ENCODE data around the gene SLC13A2. TPM values are rescaled to one million over a fixed set of nuclear protein-coding genes. Genes with fewer than 3 reads are reported as not detected.

Gene SLC13A2
- total RNA-seq, 1 experiment from 2014 or later: not detected

GRCh38 chr17:28505986-28506665 is 32.7 kb downstream of the SLC13A2 start, which contains the start of gene FOXN1:
TSS of gene FOXN1 (plus strand) at chr17:28506348. CDS start at chr17:28523970, 17,622 bp downstream.
- Histone ChIP-seq H2BK15ac (ENCODE audit: low read depth, low read length) (no peak within 1 kb of the TSS), H3K18ac (ENCODE audit: insufficient read length, low read depth, low read length) (no peak within 1 kb of the TSS), H3K23me2 (ENCODE audit: insufficient read length, low read depth, low read length, poor library complexity, severe bottlenecking) (no peaks in the 10 kb centered on the region), H3K79me1 (ENCODE audit: insufficient read depth, low read depth, low read length, poor library complexity, severe bottlenecking) (no peaks in the 10 kb centered on the region), H3K27me3 (ENCODE audit: insufficient read depth, low read length) (no peaks in the 10 kb centered on the region), H3K4me1 (ENCODE audit: insufficient read depth, low read length) (no peaks in the 10 kb centered on the region; the same call in 1 of the 2 replicates), H2BK5ac (ENCODE audit: insufficient read length, low read length) (no peak within 1 kb of the TSS), H3K4ac (ENCODE audit: low read depth, low read length) (no peak within 1 kb of the TSS), H2AFZ (ENCODE audit: low read length) (no peak within 1 kb of the TSS), H3K56ac (ENCODE audit: insufficient read length, low read depth, low read length) (no peak within 1 kb of the TSS), H3K9ac (ENCODE audit: extremely low read depth, insufficient read length, low read length) (no peak within 1 kb of the TSS), H4K8ac (replicated peaks; ENCODE audit: insufficient read length, low read depth, low read length) (no peak within 1 kb of the TSS), H2BK120ac (ENCODE audit: low read depth, low read length, poor library complexity, severe bottlenecking) (no peak within 1 kb of the TSS), H3K4me2 (ENCODE audit: insufficient read depth, insufficient read length, low read length) (no peak within 1 kb of the TSS), H2BK12ac (ENCODE audit: insufficient read length, low read depth, low read length) (no peak within 1 kb of the TSS), H3T11ph (ENCODE audit: low read length) (no peak within 1 kb of the TSS), H4K5ac (ENCODE audit: insufficient read length, low read depth, low read length) (no peak within 1 kb of the TSS), H3K9me3 (ENCODE audit: control insufficient read depth, low read depth, low read length) (no peaks in the 10 kb centered on the region), H4K91ac (ENCODE audit: insufficient read length, low read depth, low read length) (no peak within 1 kb of the TSS), H3K23ac (ENCODE audit: insufficient read length, low read depth, low read length) (no peak within 1 kb of the TSS), H2AK5ac (ENCODE audit: insufficient read length, low read length) (no peak within 1 kb of the TSS), H3K14ac (ENCODE audit: insufficient read depth, low read length) (no peak within 1 kb of the TSS), H2BK20ac (ENCODE audit: low read depth, low read length, poor library complexity, severe bottlenecking) (no peak within 1 kb of the TSS), H3K79me2 (ENCODE audit: insufficient read depth, low read length) (no peaks in the 10 kb centered on the region), H4K20me1 (ENCODE audit: control insufficient read depth, insufficient read depth, insufficient read length) (no peaks in the 10 kb centered on the region), H3K27ac (ENCODE audit: insufficient read length, low read depth, low read length) (no peak within 1 kb of the TSS)
- Mint-ChIP-seq H3K4me3 (no peak within 1 kb of the TSS), H3K4me1 (peaks cover 3 to 23% of the 10 kb centered on the region in 2 experiments), H3K27me3 (ENCODE audit: low read depth) (peaks cover 21% of the 10 kb centered on the region), H3K27ac (peak within 1 kb of the TSS in 2 of 3 experiments; percentile 55 to 76; a peak in 3 of 7 replicates), H3K9me3 (no peaks in the 10 kb centered on the region), H3K36me3 (ENCODE audit: insufficient read depth in 1 of 3, low read depth in 3 of 3) (no peaks in the 10 kb centered on the region)
- TF ChIP-seq CTCF (conservative IDR thresholded peaks at IDR 0.05): no peak
- no peak for DNase-seq
- WGBS (ENCODE audit: extremely low coverage, insufficient read length, low lambda C conversion rate): no CpG with 5 or more reads among the region's 28 CpGs
